Neural progenitor cell (in vitro differentiated cells): Measurements from ENCODE around the gene NDRG2. TPM values are rescaled to one million over a fixed set of nuclear protein-coding genes. Genes with fewer than 3 reads are reported as not detected.

ENCODE experiments used
- DNase-seq: peaks from one replicate; pipeline ENCODE4 v3.0.0-alpha.2; 2016; ENCODE audit warnings: low spot score
- H2AFZ ChIP-seq: fragments of 200-600 bp; sonication (generic); replicated peaks from 2 replicates; pipeline ENCODE4 v1.6.1; 2016; ENCODE audit warnings: antibody characterized with exemption
- H3F3A ChIP-seq: fragments of 200-600 bp; sonication (generic); 2 replicates; pipeline ENCODE4 v1.6.1; 2016; ENCODE audit warnings: antibody characterized with exemption, low read depth
- H3K27ac ChIP-seq: fragments of 200-600 bp; sonication (generic); 2 replicates; pipeline ENCODE4 v1.5.1; 2016; ENCODE audit warnings: mild to moderate bottlenecking
- H3K27me3 ChIP-seq: fragments of 200-600 bp; sonication (generic); 2 replicates; pipeline ENCODE4 v1.6.1; 2016; ENCODE audit warnings: mild to moderate bottlenecking, moderate library complexity
- H3K36me3 ChIP-seq: fragments of 200-600 bp; sonication (generic); 2 replicates; pipeline ENCODE4 v1.5.1; 2016
- H3K4me1 ChIP-seq: fragments of 200-600 bp; sonication (generic); 2 replicates; pipeline ENCODE4 v1.6.1; 2016; ENCODE audit warnings: mixed run types
- H3K4me2 ChIP-seq: fragments of 200-600 bp; sonication (generic); 2 replicates; pipeline ENCODE4 v1.6.1; 2016
- H3K4me3 ChIP-seq: fragments of 200-600 bp; sonication (generic); 2 replicates; pipeline ENCODE4 v1.5.1; 2016
- H3K79me2 ChIP-seq: fragments of 200-600 bp; sonication (generic); 2 replicates; pipeline ENCODE4 v1.6.1; 2016; ENCODE audit warnings: low read depth
- H3K9ac ChIP-seq: fragments of 200-600 bp; sonication (generic); 2 replicates; pipeline ENCODE4 v1.6.1; 2016
- H3K9me3 ChIP-seq: fragments of 200-600 bp; sonication (generic); 2 replicates; pipeline ENCODE4 v1.5.1; 2016; ENCODE audit warnings: low read depth
- H4K20me1 ChIP-seq: fragments of 200-600 bp; sonication (generic); 2 replicates; pipeline ENCODE4 v1.6.1; 2016; ENCODE audit warnings: low read depth
- H3K27ac Mint-ChIP-seq: 3 replicates; pipeline ENCODE4 v1.8.0; 2021; ENCODE audit warnings: mixed read lengths
- H3K27me3 Mint-ChIP-seq: 2 replicates; pipeline ENCODE4 v1.8.0; 2022; ENCODE audit warnings: low read depth, mild to moderate bottlenecking, inconsistent platforms, moderate library complexity, mixed read lengths; ENCODE audit not compliant: insufficient read depth
- H3K36me3 Mint-ChIP-seq: 3 replicates; pipeline ENCODE4 v1.8.0; 2021; ENCODE audit warnings: mixed read lengths
- H3K4me1 Mint-ChIP-seq: 3 replicates; pipeline ENCODE4 v1.8.0; 2021; ENCODE audit warnings: mixed read lengths
- H3K4me3 Mint-ChIP-seq: 3 replicates; pipeline ENCODE4 v1.8.0; 2021; ENCODE audit warnings: mild to moderate bottlenecking, moderate library complexity, mixed read lengths
- H3K9me3 Mint-ChIP-seq: 3 replicates; pipeline ENCODE4 v1.8.0; 2020; ENCODE audit warnings: mixed read lengths
- EZH2 ChIP-seq: fragments of 200-600 bp; sonication (generic); IDR thresholded peaks from 2 replicates; pipeline ENCODE4 v1.6.1; 2017; ENCODE audit warnings: antibody characterized with exemption, mild to moderate bottlenecking, moderate library complexity
- EZH2phosphoT487 ChIP-seq: fragments of 200-600 bp; sonication (generic); IDR thresholded peaks from 2 replicates; pipeline ENCODE4 v1.6.1; 2017; ENCODE audit warnings: antibody characterized with exemption
- total RNA-seq: library from RNA; depleted of rRNA; stranded (reverse); fragments of >200 nt; gene quantifications from 2 replicates; pipeline ENCODE4 v1.2.3, GENCODE V29; 2015; ENCODE audit warnings: low replicate concordance
- TF ChIP-seq, protein P1 (sequence below): fragments of 200-600 bp; sonication (generic); IDR thresholded peaks from 2 replicates; pipeline ENCODE4 v1.5.1; 2017; ENCODE audit warnings: antibody characterized with exemption, mild to moderate bottlenecking

Gene NDRG2
- total RNA-seq, 1 donor from 2014 or later: 1.3 TPM

- H3K36me3 Mint-ChIP-seq: no peaks in the 10 kb centered on the region
- no peak overlapping the region for H3K4me3 Mint-ChIP-seq
- no peak overlapping the region for H3K27ac ChIP-seq
- H3K4me1 Mint-ChIP-seq: peaks cover 17% of the 10 kb centered on the region
- H3F3A ChIP-seq: no peaks in the 10 kb centered on the region
- H3K27ac Mint-ChIP-seq: no peak overlapping the region
- no peaks in the 10 kb centered on the region for H3K9me3 Mint-ChIP-seq
- H3K36me3 ChIP-seq: no peaks in the 10 kb centered on the region
- DNase-seq: no peak
- H3K9ac ChIP-seq: no peak overlapping the region
- H3K4me1 ChIP-seq: peaks cover 11% of the 10 kb centered on the region
- H3K27me3 Mint-ChIP-seq: peaks cover 12% of the 10 kb centered on the region
- H3K9me3 ChIP-seq: no peaks in the 10 kb centered on the region
- H3K27me3 ChIP-seq: no peaks in the 10 kb centered on the region
- TF ChIP-seq EZH2phosphoT487 (no peak), EZH2 (no peak)
- TF ChIP-seq, protein P1, sequence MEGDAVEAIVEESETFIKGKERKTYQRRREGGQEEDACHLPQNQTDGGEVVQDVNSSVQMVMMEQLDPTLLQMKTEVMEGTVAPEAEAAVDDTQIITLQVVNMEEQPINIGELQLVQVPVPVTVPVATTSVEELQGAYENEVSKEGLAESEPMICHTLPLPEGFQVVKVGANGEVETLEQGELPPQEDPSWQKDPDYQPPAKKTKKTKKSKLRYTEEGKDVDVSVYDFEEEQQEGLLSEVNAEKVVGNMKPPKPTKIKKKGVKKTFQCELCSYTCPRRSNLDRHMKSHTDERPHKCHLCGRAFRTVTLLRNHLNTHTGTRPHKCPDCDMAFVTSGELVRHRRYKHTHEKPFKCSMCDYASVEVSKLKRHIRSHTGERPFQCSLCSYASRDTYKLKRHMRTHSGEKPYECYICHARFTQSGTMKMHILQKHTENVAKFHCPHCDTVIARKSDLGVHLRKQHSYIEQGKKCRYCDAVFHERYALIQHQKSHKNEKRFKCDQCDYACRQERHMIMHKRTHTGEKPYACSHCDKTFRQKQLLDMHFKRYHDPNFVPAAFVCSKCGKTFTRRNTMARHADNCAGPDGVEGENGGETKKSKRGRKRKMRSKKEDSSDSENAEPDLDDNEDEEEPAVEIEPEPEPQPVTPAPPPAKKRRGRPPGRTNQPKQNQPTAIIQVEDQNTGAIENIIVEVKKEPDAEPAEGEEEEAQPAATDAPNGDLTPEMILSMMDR: no peak
- no peaks in the 10 kb centered on the region for H3K79me2 ChIP-seq
- H4K20me1 ChIP-seq: no peaks in the 10 kb centered on the region
- no peak overlapping the region for H3K4me3 ChIP-seq
- no peak overlapping the region for H3K4me2 ChIP-seq
- H2AFZ ChIP-seq: no peak overlapping the region
Observed at GRCh38 chr14:21036751-21037150, 11.9 kb upstream of the NDRG2 start.

DNA sequence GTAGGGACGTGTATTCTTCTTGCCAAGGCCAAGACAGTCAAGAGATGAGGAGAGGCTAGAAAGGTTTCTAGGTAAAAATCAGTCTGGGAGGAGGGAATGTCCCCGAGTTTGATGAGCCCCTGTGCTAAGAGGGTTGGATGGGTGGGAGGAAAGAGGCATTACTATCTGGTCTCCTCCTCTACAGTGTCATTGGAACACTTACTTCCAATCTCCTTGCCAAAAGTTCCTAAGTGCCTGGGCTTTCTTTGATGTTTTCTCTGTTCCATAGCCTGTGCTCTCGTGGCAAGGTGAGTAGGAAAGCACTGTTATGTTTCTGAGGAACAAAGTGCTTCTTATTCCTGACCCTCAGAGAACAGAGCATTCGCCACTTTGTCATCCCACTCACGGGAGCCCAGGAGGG is 9.8 kb upstream of the NDRG2 start, which contains the start of gene RNASE13:
RNASE13 (minus strand) TSS at position 101 of the 400 bp plus-strand sequence. CDS start 519 bp downstream, outside the sequence.
- Histone ChIP-seq H3K27me3 (no peaks in the 10 kb centered on the region), H3F3A (no peaks in the 10 kb centered on the region), H3K27ac (no peak within 1 kb of the TSS), H4K20me1 (no peaks in the 10 kb centered on the region), H3K9ac (no peak within 1 kb of the TSS), H3K36me3 (no peaks in the 10 kb centered on the region), H3K4me3 (no peak within 1 kb of the TSS), H3K9me3 (no peaks in the 10 kb centered on the region), H3K4me1 (peaks cover 11% of the 10 kb centered on the region), H3K4me2 (no peak within 1 kb of the TSS), H2AFZ (no peak within 1 kb of the TSS), H3K79me2 (no peaks in the 10 kb centered on the region)
- peaks cover 10% of the 10 kb centered on the region for H3K27me3 Mint-ChIP-seq
- H3K4me3 Mint-ChIP-seq: peak within 1 kb of the TSS; percentile 14
- H3K36me3 Mint-ChIP-seq: no peaks in the 10 kb centered on the region
- H3K27ac Mint-ChIP-seq: no peak within 1 kb of the TSS
- no peaks in the 10 kb centered on the region for H3K9me3 Mint-ChIP-seq
- peaks cover 7% of the 10 kb centered on the region for H3K4me1 Mint-ChIP-seq
- DNase-seq: no peak
- no peak for TF ChIP-seq EZH2
- TF ChIP-seq EZH2phosphoT487: no peak
- TF ChIP-seq, protein P1: no peak

- Histone ChIP-seq H3K9me3 (no peaks in the 10 kb centered on the region), H3K4me2 (no peak overlapping the region), H3K4me1 (no peaks in the 10 kb centered on the region), H3K79me2 (no peaks in the 10 kb centered on the region), H3K27me3 (peaks cover 6% of the 10 kb centered on the region), H3K27ac (no peak overlapping the region), H3K9ac (no peak overlapping the region), H4K20me1 (no peaks in the 10 kb centered on the region), H3F3A (no peaks in the 10 kb centered on the region), H3K36me3 (no peaks in the 10 kb centered on the region), H2AFZ (no peak overlapping the region), H3K4me3 (no peak overlapping the region)
- Mint-ChIP-seq H3K4me1 (peaks cover 2% of the 10 kb centered on the region), H3K4me3 (no peak overlapping the region), H3K27ac (no peak overlapping the region), H3K36me3 (no peaks in the 10 kb centered on the region), H3K9me3 (no peaks in the 10 kb centered on the region), H3K27me3 (peaks cover 8% of the 10 kb centered on the region)
- DNase-seq: no peak
- no peak for TF ChIP-seq EZH2phosphoT487
- TF ChIP-seq, protein P1: no peak
Observed at GRCh38 chr14:21033133-21033698, 8.4 kb upstream of the NDRG2 start.
